ENCODE data around the gene UGT1A6.

GRCh38 chr2:233643128-233643527, 49.6 kb upstream of the UGT1A6 start:
- TF ChIP-seq EZH2 (IDR thresholded peaks at IDR 0.05; ENCODE audit: low read length, unreplicated experiment) (no peak), CTCF (conservative IDR thresholded peaks at IDR 0.05; ENCODE audit: low read depth, low read length) (peak; percentile 48; the same call in 1 of the 2 replicates)

All from PC-3 (cell line).